Stimulated activated CD4-positive, alpha-beta T cell treated with anti-CD3 and anti-CD28 coated beads, TNF-alpha, amount 100 ng/mL, for 4 hours (primary cell): ENCODE results near the gene IFI16.
"Not testable (repeated sequence)": the region's sequence is repeated elsewhere in the genome, so short reads cannot be mapped to it uniquely, and the experiment has no call there.

Source experiments
- DNase-seq, 3 experiments: peaks; one replicate each; pipeline ENCODE4 v3.0.0-alpha.2; 2020; ENCODE audit warnings: low read depth in 3 of 3

The IFI16 gene

DNA sequence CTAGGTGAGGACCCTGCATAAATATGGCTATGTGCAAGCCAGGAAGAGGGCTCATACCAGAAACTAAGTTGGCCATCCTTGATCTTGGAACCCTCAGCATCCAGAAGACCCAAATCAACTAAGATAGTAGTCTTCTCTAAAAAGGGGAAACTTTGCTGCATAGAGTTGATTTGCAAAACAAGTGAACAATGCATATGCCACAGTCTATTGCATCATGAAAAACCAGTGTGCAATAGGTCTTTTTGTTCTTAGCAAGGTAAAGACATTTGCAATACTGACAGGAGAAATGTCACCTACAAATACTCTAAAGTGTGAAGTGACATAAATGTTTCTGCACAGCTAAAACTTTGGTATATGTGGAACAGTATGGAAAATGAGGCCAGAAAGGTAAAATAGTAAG lies 2.0 kb upstream of the IFI16 start:
- DNase-seq = no peak

DNA sequence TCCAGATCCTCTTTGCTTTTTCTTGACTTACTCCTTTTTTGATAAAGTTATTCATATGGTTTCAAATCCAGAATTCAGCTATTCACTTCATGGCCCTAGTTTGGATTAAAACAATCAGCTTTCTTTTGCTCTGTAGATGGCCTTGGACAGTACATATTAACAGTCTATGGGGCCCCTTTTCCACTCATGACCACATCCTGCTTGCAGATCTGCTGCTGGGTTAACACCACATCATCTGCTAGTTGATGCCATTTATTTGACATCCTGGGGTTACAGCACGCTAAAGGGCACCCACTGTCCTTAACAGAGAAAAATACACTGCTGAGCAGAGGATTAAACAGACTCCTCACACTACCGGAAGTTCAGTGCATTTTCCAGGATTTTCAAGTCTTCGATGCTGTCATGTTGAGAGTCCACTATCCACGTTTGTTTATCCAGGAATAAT lies 941 bp upstream of the IFI16 start:
- DNase-seq = peak in 1 of 3 experiments; percentile 50

DNA sequence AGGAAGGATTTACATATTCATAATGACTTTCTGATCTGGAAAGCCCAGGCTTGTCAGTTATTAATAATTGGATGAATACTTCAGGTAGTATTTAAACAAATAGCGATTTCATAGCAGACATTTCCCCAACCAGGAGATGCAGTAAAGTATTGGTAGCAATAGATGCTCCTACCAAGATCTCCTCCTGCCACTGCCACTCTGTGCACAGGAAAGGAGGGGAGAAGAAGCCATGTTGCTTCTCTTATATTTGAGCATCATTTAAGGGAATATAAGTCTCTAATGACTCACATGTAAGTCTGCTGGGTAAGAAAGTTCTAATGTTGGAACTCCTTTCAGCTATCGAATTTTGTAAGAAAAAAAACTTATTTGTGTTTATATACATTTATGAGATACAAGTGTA lies 420 bp upstream of the IFI16 start:
- no peak for DNase-seq

DNA sequence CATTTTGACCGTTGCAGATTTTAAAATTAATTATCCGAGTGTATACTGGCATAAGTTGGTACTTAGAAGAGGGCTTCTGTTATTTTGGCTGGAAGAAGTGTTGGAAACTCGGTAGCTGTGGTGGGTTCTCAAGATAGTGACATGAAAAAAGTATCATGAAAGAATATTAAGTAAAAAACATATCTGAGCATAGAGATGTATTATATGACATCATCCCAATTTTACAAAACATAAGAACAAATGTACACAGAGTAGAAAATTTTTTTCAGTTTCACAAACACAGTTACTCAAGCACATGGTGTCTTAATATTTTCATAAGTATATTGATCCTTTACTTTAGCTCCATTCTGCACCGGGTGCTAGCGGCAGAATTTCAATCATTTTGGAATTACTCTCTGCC lies 684 bp downstream of the IFI16 start:
- DNase-seq = no peak

DNA sequence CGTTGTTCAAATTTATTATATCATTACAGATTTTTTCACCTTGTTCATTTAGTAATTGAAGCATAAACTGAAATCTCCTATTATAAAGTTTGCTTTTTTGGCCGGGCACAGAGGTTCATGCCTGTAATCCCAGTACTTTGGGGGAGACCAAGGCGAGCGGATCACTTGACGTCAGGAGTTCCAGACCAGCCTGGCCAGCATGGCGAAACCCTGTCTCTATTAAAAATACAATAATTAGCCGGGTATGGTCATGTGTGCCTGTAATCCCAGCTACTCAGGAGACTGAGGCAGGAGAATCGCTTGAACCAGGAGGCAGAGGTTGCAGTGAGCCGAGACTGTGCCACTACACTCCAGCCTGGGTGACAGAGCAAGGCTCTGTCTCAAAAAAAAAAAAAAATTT lies 1.3 kb downstream of the IFI16 start:
- peak in 1 of 3 experiments; percentile 23 for DNase-seq

DNA sequence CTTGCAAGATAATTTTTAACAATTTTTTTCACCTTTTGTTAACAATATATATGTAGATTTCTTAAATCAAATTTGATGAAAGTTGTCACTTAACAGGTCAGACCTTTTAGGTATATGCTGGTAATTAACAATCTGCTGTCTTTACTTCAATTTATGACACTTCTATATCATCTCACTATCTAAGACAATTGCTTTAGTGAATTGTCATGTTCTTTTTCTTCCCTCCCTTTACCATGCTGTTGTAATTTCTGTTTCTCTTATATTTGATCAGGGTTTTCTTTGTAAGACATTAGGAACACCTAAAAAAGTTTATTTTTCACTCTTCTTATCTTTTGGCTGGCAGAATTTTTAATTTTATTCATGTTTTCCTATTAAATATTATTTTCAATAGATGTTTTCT lies 2.0 kb downstream of the IFI16 start:
- DNase-seq = no peak

DNA sequence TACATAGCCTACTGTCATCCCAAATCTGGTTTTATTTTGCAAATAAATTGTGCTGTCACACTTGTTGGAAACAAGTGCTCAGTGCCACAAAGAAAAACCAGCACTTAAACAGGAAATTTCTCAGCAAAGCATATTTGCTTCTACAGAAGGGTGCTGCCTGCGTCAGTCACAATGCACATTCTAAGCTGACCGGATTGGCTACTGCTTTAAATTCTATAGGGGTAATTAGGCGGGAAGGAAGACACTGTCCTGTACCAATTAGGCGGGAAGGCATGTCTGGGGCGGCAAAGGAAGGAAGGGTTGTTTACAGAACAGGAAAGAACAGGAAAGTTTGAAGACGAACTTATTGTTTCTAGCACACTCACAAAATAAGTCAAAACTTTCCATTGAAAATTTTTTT lies 2.8 kb downstream of the IFI16 start:
- DNase-seq = peak in 1 of 3 experiments; percentile 27

DNA sequence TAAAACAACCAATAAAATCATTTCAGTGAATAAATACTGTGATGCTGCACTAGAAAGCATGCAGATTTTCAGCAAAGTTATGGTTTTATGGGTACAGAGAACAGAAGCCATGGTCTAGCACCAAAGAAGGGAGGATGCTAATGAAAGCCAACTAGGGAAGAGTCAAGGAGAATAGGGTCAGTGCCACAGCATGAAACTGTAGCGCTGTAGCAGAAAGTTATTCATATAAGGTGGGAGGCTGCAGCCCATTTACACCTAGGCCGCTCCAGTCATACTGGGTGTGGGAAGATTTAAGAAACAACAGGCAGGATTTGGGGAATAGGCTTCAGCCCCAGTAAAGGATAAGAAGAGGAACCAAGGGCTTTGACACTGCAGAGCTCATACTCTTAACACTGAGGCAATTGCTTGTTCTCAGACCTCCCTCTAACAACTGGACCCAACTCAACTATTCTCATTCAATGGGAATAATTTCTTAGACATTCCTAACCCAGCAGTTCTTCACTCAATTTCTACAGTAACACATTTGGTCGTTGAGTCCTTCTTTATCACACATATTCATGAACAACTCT lies 4.4 kb downstream of the IFI16 start:
- DNase-seq = no peak

DNA sequence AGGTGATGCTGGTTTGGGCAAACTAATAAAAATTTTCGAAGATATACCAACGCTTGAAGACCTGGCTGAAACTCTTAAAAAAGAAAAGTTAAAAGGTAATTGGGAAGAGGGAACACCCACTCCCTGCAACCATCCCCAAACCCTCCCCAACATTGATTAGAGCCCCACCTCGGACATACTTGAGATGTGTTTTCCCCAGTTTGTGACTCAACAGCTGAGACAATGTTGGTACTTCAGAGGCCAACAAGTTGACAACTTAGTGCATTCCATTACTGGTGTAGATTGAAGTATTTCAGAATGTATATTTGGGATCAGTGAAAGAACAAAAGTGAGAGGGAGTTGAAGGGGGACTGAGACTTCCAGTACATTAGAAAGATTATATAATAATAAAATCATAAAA lies 5.1 kb downstream of the IFI16 start:
- DNase-seq = no peak

DNA sequence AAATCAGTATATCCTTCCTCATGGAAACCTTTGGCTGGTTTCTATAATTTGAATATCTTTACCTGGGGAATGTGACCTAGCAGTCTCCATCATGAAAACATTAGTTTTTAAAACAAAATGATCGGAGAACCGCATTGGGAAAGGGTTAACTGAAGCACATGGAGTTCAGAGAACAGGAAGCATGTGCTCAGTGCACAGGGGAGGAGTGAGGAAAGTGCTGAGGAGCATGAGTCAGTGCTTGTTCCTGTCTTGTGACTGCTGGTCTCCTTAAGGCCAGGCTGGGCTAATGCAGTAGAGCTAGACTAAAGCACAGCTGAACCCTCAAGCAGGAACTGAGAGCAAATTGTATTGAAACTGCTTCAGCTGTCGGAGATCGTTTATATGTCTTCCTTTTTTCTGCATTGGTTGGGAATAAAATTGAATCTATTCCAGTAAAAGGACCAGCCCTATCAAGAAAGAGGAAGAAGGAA lies 5.8 kb downstream of the IFI16 start:
- peak; percentile 21 to 60 (median 44) for DNase-seq

DNA sequence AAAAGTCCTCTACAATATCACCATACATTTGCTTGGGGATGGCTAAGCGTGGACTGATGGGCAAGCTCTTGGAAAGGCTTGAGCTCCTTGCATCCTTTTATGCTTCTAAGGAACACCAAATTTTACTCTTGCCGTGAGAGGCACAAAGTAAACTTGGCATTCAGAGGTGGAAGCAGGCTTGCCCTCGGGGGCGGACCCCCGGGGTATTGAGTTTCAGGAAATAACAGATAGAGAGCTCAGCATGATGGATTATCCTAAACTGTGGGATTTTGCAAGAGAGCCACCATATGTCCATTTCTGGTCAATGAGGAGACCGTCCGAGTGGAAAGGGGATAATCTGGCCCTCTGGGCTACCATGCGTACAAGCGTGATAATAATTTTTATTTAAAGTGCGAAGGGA lies 14.0 kb downstream of the IFI16 start:
- no peak for DNase-seq

DNA sequence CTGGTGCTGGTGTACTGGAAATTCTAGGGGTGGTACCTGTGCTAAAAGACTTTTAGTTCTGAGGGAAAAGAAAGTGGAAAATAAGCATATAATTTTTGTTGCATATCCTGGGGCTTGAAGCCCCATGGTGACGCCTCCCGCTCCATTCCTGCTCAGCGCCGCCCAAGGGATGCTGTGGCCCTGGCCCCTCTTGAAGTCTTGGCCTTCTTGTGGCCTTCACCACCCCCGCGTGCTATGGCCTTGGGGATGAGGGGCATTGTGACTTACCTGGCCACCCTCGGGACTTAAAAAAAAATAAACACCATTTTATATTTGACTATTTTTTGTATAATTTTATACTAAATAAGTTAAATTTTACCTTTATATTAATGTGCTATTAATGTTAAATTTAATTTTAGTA lies 15.3 kb downstream of the IFI16 start:
- no peak for DNase-seq

DNA sequence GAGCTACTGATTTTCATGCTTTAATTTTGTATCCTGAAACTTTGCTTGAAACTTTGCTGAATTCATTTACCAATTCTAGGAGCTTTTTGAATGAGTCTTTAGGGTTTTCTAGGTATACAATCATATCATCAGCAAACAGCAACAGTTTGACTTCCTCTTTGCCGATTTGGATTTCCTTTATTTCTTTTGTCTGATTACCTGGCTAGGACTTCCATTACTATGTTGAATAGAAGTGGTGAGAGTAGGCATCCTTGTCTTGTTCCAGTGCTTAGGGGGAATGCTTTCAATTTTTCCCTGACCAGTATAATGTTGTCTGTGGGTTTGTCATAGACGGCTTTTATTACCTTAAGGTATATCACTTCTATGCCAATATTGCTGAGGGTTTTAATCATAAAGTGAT lies 17.1 kb downstream of the IFI16 start:
- not testable (repeated sequence) for DNase-seq

DNA sequence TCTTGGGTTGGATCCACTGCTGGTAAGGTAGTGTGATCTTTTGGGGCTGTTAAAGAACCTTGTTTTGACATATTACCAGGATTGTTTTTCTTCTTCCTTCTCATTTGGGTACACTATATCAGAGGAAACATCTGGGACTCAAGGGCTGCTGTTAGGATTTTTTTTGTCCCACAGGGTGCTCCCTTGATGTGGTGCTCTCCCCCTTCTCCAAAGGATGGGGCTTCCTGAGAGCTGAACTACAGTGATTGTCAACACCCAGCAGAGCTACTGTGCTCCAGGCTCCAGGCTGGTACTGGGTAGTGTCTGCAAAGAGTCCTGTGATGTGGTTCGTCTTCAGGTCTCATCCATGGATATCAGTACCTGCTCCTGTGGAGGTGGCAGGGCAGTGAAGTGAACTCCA lies 20.6 kb downstream of the IFI16 start:
- no peak for DNase-seq

DNA sequence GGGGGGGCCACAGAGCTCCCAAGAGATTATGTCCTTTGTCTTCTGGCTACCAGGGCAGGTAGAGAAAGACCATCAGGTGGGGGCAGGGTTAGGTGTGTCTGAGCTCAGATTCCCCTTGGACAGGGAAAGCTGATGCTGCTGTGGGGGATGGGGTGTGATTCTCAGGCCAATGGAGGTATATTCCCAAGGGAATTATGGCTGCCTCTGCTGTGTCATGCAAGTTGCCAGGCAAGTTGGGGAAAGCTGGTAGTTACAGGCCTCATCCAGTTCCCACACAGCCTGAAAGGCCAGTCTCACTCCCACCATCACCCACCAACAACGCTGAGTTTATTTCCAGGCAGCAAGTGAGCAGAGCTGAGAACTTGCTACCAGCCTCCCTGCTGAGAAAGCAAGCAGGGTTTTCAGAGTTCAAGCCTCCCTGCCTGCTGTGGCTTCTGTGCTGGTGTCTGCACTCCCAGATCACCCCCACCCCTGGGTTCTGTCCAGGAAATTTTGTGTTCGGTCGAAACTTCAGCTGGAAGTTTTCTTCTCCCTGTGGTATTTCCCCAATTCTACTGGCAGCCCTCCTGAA lies 21.3 kb downstream of the IFI16 start:
- no peak for DNase-seq

DNA sequence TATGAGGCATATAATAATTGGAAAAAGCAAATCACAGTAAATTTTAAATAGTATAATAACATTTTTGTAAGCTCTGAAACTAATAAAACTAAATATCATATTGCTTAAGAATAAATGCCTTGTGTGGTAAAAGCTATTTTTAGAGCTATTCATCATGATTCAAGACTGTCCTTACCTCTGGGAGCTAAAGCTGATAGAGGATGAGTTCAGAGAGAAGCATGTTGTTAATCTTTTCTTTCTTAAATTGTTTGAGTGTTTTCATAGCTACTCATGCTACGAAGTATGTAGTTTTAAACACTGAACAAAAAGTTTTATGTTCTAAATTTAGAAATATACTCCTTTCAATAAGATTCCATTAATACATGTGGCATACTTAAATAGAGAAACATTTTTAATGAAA lies 30.5 kb downstream of the IFI16 start:
- DNase-seq = no peak

DNA sequence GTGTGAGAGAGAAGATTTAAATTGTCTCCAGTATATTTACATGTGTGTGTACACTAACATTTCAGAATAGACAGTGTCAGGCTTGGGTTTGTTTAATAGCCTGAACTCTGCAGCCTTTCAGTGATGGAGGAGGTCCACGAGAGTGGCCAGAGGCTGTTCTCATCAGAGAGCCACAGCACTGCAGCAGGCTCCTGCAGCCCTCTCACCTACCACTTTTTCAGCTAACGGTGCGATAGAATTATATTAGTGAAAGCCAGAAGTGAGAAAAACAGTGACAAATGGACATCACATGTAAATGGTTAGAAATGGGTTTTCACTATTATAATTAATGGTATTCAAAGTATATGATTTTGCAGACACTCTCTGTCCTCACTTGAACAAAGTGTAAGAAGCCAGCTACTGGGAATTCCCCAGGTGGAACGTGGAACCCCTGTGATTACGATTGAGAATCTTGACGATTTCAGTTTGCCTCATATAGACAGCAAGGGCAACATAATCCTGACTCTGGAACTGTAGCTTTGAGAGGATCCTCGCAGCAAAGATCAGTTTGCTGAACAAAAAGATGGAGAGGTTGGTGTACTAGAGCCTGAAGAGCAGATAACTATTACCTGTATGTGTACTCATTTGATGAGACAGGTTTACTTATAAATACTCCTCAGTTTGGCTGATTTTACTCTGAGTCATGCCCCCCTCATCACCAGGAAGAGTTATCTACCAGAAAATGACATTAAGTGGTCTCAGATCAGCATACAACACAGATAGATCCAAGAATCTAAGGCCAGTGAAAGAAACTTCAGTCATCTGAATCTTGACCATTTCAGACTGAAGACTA lies 31.4 kb downstream of the IFI16 start:
- no peak for DNase-seq

DNA sequence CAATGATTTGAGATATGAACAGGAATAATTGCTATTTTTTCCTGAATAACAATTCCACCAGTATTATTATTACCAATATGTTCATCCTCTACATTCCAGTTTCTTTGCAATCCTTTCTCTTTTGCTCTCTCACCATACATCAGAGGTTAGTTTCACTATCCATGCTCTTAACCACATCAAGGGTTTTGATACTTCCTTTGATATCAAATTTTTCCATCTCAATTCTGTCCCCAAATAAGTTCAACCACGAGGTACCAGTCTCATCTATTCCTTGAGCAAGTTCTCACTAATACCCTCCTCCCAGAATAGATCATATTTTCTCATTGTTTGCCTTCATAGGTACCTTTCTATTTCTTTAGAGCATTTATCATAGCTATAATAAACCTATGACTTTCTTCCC lies 36.8 kb downstream of the IFI16 start:
- not testable (repeated sequence) for DNase-seq

DNA sequence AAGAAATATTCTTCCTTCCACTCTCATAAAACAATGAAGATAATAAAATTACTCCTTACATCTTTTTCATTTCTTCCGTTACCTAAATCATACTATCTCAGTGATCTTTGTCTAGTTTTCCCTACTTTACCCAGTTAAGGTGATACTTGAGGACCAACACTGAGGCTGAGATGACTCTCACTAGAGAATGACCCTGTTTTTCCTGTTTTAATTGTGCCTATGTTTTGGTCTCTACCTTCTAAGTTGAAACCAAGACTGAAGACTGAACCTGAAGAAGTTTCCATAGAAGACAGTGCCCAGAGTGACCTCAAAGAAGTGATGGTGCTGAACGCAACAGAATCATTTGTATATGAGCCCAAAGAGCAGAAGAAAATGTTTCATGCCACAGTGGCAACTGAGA lies 41.7 kb downstream of the IFI16 start:
- no peak for DNase-seq

DNA sequence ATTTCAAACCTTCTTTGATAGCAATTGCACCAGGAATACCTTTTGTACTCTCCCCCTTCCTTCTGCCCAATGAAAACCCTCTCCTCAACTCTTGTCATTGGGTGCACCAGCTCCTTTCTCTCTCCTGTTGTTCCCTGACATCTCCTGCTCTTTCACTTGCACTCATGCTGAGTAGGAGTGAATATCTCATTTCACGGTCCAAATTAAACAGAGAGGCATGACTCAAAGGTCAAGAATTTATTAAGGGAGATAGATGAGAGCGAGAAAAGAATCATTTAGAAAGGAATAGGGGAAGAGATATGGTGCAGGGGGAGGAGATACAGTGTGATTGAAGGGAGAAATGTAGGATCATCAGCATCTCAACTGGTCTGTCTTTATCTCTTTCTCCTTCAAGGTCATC lies 44.7 kb downstream of the IFI16 start:
- no peak for DNase-seq

DNA sequence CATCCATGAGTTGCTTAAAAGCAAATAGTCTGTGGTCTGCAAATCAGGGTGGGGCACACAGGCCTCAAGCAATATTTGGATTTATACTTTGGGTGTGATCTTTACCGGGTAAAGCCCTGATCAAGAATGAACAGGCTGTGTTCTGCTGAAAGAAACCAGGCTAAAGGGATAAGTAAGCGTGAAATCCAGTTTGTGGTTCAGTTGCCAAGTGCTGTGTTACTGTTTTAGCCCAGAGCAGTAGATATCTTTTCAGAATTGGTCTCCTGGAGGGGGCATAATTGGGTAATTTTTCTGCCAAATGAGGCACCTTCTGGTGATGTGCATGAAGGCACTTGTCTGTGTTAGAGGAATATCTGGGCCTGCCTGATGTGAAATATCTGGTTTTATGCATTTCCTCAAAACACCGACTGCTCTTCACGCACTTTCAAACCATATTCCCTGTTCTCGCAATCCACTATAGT lies 45.5 kb downstream of the IFI16 start:
- DNase-seq = no peak

DNA sequence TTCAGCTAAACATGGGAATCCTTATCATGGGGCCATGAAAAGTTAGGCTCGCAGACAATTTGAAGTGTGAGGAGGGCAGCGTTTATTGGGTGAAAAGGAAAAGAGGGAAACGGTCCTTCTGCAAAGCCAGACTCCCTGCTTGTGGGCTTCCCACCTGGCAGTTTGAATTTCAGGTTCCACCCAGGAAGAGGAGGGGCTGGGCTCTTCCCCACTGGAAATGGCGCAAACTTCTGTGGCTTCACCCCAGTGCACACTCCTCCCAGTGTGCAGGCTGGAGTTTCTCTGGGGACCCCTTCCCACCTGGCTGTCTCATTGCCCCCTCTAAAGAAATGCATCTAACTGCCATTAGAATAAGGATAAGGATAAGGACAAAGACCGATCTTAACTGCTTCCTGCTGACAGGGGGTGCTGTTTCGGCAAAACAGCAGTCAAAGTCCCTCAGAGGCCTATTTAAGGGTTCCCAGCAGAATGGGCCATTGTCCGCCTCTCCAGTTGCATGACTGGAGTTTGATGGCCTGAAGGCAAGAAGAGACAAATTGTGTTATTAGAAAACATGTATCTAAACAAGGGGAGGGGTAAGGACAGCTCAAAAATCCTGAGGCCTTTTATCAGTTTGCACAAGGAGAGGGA lies 46.5 kb downstream of the IFI16 start:
- no peak for DNase-seq

DNA sequence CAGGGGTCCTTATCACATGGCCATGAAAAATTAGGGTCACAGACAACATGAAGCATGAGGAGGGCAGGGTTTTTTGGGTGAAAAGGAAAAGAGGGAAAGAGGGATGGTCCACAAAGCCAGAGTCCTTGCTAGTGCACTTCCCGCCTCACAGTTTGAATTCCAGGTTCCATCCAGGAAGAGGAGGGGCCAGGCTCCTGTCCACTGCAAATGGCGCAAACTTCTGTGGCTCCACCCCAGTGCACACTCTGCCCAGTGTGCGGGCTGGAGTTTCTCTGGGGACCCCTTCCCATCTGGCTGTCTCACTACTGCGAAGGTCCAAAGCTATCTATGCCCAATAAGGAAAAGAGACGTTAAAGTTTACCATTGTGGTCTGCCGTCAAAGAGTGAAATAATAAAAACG lies 49.0 kb downstream of the IFI16 start:
- no peak for DNase-seq
